Stimulated activated CD4-positive, alpha-beta T cell treated with anti-CD3 and anti-CD28 coated beads, TNF-alpha, amount 100 ng/mL, for 1 hour (primary cell): ENCODE data around the gene CPSF6.
"Not testable (repeated sequence)": the region's sequence is repeated elsewhere in the genome, so short reads cannot be mapped to it uniquely, and the experiment has no call there.

ENCODE experiments used
- DNase-seq, 3 donors: peaks; one replicate each; pipeline ENCODE4 v3.0.0-alpha.2; 2020; ENCODE audit warnings: low read depth in 3 of 3, low spot score in 1 of 3

Gene CPSF6

GRCh38 chr12:69317233-69317632 lies 77.9 kb downstream of the CPSF6 start:
- not testable (repeated sequence) for DNase-seq

- no peak for DNase-seq
These were observed 78.9 kb downstream of the CPSF6 start for GRCh38 chr12:69318225-69318624.

GRCh38 chr12:69321351-69321750 lies 82.0 kb downstream of the CPSF6 start:
- DNase-seq = no peak
